GM19324 (cell line): ENCODE results near the gene FOXL3.
"Not testable (repeated sequence)": the region's sequence is repeated elsewhere in the genome, so short reads cannot be mapped to it uniquely, and the experiment has no call there.

Source experiments
- ATAC-seq: cut with Tn5 transposase; IDR thresholded peaks from one replicate; pipeline ENCODE4 v1.9.1; 2021; ENCODE audit warnings: mild to moderate bottlenecking, moderate library complexity; ENCODE audit not compliant: unreplicated experiment, low FRiP score

The FOXL3 gene

DNA sequence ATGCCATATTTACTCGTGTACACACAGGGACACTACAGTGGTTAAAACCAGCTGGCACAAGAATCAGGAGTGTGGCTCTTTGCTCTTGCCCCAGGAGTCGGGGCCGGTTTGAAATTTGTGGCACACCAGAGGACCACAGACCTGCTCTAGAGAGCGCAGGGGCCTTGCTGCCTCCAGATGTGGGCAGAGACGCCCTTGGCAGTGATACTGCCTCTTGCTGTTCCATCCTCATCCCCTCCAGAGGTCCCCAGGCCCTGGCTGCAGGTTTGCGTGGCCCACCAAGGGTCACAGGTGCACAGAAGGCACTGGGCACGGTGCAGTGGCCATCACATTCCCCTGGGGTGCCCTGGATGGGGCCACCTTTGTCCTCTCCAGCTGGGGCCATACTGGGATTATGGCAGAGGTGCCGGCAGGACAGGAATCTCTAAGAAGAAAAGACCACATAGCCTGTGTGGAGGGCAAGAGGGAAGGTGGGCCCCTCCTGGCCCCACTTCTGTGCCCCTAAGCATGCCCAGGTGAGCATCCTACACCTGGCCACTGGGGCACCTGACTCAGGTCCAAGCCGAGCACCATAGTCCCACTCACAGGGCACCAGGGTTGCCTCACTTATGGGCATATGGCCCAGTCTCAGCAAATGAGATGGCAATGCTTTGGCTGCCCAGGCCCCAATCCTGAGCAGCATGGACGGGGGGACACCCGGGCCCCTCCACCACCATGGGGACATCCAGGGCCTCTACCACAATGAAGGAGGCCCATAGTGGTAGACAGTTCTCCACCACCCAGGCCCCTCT, 45.6 kb downstream of the FOXL3 start:
- ATAC-seq = no peak

DNA sequence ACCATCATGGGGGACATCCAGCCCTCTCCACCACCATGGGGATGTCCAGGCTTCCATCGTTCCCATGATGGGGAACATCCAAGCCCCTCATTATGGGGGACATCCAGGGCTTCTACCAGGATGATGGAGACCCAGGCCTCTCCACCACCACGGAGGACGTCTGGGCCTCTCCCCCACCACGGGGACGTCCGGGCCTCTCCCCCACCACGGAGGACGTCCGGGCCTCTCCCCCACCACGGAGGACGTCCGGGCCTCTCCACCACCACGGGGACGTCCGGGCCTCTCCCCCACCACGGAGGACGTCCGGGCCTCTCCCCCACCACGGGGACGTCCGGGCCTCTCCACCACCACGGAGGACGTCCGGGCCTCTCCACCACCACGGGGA, 46.2 kb downstream of the FOXL3 start:
- not testable (repeated sequence) for ATAC-seq

DNA sequence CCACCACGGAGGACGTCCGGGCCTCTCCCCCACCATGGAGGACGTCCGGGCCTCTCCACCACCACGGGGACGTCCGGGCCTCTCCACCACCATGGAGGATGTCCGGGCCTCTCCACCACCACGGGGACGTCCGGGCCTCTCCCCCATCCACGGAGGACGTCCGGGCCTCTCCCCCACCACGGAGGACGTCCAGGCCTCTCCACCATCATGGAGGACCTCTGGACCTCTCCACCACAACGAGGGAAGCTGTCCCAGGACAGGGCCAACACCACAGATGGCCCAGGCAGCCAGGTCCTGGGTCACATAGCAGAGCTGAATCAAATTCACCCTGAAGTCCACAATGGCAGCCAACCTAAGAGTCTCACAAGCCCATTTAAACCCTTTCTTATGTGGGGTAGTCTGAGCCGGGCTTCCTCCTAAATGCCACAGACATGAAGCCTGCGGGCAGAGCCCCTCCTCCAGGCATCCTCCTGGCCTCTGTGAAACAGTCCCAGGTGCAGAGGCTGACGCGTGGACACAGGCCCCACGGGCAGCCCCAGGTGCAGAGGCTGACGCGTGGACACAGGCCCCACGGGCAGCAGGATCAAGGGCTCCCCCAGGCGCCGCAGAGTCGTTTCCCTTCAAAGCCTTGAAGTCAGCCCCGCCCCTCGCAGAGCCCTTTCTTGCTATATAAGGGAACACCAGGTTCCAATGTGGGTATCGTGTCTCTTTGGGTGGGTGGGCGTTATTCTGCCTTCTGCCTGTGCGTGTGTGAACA, 47.0 kb downstream of the FOXL3 start:
- ATAC-seq = no peak

DNA sequence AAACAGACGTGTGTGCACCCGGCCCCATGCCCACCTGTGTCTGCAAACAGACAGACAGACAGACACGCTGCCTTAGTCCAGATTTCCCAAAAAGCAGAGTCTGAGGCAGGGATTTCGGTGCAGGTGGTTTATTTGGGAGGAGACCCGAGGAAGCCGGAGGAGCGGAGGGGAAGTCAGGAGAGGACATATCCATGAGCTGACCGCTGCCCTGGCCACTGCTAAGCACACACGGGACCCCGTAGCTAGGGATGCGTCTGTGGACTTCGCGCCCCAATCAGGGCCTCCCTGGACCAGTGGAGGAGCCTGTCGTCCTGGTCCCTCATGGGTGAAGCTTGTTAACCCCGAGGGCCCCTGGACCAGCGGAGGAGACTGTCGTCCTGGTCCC, 47.6 kb downstream of the FOXL3 start:
- no peak for ATAC-seq

DNA sequence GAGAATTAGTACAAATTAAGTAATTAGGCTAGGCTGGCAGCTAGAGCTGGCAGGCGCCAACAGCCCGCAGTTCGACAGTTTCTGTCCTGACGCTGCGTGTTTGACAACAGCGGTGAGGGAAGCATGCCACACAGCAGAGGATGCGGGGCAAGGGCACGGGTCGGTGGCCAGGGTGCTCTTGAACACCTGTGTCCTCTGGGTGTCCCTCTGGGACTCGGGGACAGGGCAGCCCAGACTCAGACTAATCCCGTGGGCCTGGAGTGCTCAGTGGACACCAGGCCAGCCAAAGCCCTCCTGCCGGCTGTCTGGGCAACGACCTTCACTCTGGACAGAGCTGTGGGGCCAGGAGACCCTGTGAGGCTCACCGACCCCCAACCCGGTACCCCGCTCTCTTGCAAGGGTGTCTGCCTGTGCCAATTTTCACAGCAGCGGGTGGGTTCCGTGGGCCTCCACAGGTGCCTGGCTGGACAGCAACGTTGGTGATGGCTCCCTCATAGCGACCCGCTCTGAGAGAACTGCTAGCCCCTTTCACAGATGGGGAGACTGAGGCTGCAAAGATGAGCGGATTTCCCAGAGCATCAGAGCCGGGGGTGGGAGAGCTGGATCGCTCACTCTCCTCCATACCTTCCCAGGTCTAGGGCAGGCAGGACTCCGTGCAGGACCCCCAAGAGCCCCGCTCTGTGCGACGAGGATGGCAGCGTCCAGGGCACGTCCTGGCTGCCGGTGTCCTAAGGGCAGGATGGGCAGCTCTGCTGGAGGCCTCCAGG, 48.5 kb downstream of the FOXL3 start:
- ATAC-seq = no peak

DNA sequence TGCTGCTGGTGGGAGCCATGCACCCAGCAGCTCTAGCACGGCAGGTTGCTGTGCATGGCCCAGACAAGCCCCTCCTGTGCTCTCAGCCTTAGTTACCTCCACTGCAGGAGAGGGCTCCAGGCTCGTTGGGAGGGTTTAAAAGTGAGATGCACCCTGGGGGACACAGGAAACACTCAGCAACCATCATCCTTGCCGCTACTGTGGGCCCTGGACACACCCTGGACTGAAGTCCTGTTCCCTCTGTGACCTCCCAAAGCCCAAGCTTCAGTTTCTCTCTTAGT, 49.0 kb downstream of the FOXL3 start:
- ATAC-seq = no peak

DNA sequence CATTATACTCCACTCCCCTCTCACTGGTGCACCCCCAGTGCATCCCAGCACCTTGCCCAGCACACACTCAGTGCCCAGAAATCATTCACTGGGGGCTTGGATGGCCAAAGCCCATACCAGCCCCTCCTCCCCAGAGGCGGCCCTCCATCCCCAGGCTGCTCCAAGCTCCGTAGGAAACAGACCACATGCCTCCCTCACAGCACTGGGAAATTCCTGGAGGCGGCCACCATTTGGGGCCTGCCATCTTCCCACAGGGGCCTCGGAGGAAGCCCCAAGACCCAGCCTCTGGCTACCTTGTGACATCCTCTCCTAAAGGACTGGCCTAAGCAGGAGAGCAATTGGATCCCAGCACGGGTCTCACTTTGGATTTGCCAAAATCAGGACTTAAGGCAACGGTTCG, 49.7 kb downstream of the FOXL3 start:
- ATAC-seq = no peak

DNA sequence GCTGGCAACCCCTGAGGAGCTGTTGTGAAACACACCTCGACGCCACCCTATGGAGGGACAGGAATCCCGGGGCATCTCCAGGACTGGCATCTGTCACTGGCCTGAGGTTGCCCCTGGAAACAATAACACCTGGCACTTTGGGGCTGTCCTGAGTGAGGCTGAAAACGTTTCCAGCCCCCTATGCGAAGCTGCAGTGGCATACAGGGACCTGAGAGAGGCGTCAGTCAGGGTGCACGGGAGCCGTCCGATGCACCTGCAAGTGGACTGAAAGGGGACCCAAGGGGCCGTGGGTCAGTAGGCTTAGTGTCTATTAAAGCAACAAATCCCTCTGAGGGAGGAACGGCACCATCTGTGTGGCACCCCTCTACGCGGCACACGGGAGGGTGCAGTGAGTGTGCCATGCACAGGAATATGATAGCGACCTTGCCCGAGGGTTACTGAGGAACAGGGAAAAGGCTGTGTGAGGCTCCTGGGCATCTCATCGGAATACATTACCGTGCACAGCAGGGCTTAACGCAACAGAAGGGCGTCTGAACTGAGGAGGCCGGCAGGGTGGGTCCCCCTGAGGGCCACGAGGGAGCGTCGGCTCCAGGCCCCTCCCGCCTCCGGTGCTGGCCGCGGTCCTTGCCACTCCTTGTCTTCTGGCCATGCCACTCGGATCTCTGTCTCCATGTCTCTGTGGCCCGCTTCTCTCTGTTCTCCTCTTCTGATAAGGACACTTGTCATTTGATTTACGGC, 50.4 kb downstream of the FOXL3 start:
- no peak for ATAC-seq
